ENCODE results near the gene SOX6. TPM values are rescaled to one million over a fixed set of nuclear protein-coding genes. Genes with fewer than 3 reads are reported as not detected.
"Not testable (repeated sequence)": the region's sequence is repeated elsewhere in the genome, so short reads cannot be mapped to it uniquely, and the experiment has no call there.

SOX6 gene
- total and polyA plus RNA-seq, 2 donors = 1.6 to 12.8 TPM

- no peak overlapping the region for H3K27ac ChIP-seq (ENCODE audit: low read depth)
- H3K4me3 ChIP-seq (ENCODE audit: low read depth, low read length) = no peak overlapping the region
- 93% methylated on average over 3 of the region's 3 CpGs for WGBS
- H3K36me3 ChIP-seq (ENCODE audit: insufficient read depth) = no peaks in the 10 kb centered on the region
- DNase-seq (ENCODE audit: extremely low spot score) = no peak
- no peaks in the 10 kb centered on the region for H3K4me1 ChIP-seq (ENCODE audit: insufficient read depth)
Observed at GRCh38 chr11:15929371-15929901, 426.9 kb downstream of the SOX6 start.

GRCh38 chr11:15927864-15928217 is 428.5 kb downstream of the SOX6 start:
- H3K36me3 ChIP-seq (ENCODE audit: insufficient read depth) = no peaks in the 10 kb centered on the region
- DNase-seq (ENCODE audit: extremely low spot score) = no peak

GRCh38 chr11:15927196-15927863 is 429.0 kb downstream of the SOX6 start:
- H3K27ac ChIP-seq (ENCODE audit: low read depth) = no peak overlapping the region
- H3K4me3 ChIP-seq (ENCODE audit: low read depth, low read length) = no peak overlapping the region
- no peaks in the 10 kb centered on the region for H3K4me1 ChIP-seq (ENCODE audit: insufficient read depth)
- no peak for DNase-seq (ENCODE audit: extremely low spot score)
- WGBS = 84% methylated on average over 5 of the region's 5 CpGs
- H3K36me3 ChIP-seq (ENCODE audit: insufficient read depth) = no peaks in the 10 kb centered on the region

More at GRCh38 chr11:15927864-15928217, 428.5 kb downstream of the SOX6 start:
- no peak overlapping the region for H3K4me3 ChIP-seq (ENCODE audit: low read depth, low read length)
- H3K4me1 ChIP-seq (ENCODE audit: insufficient read depth) = no peaks in the 10 kb centered on the region
- no peak overlapping the region for H3K27ac ChIP-seq (ENCODE audit: low read depth)

- no peak for DNase-seq (ENCODE audit: extremely low spot score)
- no peak overlapping the region for H3K27ac ChIP-seq (ENCODE audit: low read depth)
- H3K36me3 ChIP-seq (ENCODE audit: insufficient read depth) = no peaks in the 10 kb centered on the region
- H3K4me3 ChIP-seq (ENCODE audit: low read depth, low read length) = no peak overlapping the region
- H3K4me1 ChIP-seq (ENCODE audit: insufficient read depth) = no peaks in the 10 kb centered on the region
- 83% methylated on average over 2 of the region's 2 CpGs for WGBS
Observed at GRCh38 chr11:15926071-15926470, 430.3 kb downstream of the SOX6 start.

DNA sequence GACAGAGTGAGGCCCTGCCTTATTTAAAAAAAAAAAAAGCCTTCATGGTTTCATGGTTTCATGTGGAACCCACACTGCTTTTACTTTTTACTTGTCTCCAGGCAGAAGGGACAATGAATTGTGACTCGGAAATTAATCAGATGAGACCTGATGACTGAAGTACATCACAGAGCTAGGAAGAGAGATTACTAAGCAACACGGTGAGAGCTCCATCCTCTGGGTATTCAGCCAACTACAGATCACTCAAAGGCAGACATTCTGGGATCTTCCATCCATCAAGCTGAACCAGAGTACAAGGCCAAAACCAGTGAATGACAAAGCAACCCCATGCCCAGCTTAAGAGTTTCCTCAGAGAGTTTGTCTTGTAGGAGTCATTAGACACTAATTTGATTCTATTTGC is 433.2 kb downstream of the SOX6 start:
- Histone ChIP-seq H3K27ac (ENCODE audit: low read depth) (no peak overlapping the region), H3K4me3 (ENCODE audit: low read depth, low read length) (no peak overlapping the region), H3K36me3 (ENCODE audit: insufficient read depth) (no peaks in the 10 kb centered on the region), H3K4me1 (ENCODE audit: insufficient read depth) (no peaks in the 10 kb centered on the region)
- WGBS = 78% methylated on average over 2 of the region's 2 CpGs
- DNase-seq (ENCODE audit: extremely low spot score) = no peak

GRCh38 chr11:15922745-15923144 is 433.6 kb downstream of the SOX6 start:
- H3K27ac ChIP-seq (ENCODE audit: low read depth); H3K4me3 ChIP-seq (ENCODE audit: low read depth, low read length); H3K36me3 ChIP-seq (ENCODE audit: insufficient read depth); H3K4me1 ChIP-seq (ENCODE audit: insufficient read depth); DNase-seq (ENCODE audit: extremely low spot score): not testable (repeated sequence)
- WGBS = 96% methylated on average over 6 of the region's 6 CpGs

DNA sequence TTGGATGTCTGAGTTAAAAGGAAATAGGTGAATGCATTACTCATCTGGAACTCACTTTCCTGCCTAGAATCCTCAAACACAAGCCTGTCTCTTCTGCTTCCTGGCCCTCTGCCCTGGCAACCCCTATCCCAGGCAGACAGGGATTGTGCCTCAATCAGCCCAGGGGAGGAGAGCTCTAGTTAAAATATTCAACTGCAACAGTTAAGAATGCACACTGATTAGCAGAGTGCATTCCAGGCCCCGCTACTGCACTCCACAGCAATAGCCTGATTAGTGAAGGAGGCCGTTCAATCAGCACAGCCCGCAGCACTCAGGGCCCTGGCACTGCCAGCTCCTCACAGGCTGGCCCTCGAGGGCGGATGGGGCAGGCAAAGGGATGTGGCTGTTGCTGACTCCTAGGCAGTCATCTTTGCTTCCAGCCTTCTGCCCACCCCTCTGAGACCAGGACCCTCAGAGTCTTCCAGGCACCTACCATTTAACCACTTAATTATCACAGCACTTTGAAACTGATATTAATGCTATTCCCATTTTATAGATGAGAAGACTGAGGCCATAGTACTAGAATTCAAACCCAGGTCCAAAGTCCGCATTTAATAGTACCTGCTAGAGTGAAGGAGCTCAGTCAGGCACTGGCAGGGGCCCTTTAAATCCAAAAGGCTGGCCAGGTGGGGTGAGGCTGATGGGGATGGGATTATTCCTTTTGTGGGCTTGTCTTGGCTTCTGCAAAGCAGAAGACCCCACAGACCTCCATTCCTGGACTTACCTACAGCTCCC is 435.3 kb downstream of the SOX6 start:
- DNase-seq (ENCODE audit: extremely low spot score) = no peak
- Histone ChIP-seq H3K4me1 (ENCODE audit: insufficient read depth) (no peaks in the 10 kb centered on the region), H3K36me3 (ENCODE audit: insufficient read depth) (no peaks in the 10 kb centered on the region), H3K27ac (ENCODE audit: low read depth) (no peak overlapping the region), H3K4me3 (ENCODE audit: low read depth, low read length) (no peak overlapping the region)
- 83% methylated on average over 6 of the region's 6 CpGs for WGBS

DNA sequence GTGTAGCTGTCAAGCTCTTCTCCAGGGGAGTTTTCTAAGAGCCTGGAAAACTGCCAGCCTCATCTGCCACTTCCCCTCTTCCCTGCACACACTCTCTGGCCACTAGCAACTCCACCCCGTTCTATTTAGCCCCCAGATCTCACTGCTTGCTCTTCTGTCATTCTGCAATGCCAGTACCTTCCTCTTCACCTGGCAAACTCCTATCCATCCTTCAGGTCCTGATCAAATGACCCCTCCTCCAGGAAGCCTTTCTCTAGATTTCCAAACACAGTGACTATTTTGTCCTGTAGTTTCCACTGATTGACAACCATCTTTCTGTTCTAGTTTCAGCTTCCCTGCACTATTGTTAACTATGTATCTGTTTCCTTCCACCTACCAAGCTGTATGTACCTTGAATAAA is 437.7 kb downstream of the SOX6 start:
- 85% methylated on average over 1 of the region's 1 CpG for WGBS
- Histone ChIP-seq H3K36me3 (ENCODE audit: insufficient read depth) (no peaks in the 10 kb centered on the region), H3K27ac (ENCODE audit: low read depth) (no peak overlapping the region), H3K4me3 (ENCODE audit: low read depth, low read length) (no peak overlapping the region), H3K4me1 (ENCODE audit: insufficient read depth) (no peaks in the 10 kb centered on the region)
- no peak for DNase-seq (ENCODE audit: extremely low spot score)

DNA sequence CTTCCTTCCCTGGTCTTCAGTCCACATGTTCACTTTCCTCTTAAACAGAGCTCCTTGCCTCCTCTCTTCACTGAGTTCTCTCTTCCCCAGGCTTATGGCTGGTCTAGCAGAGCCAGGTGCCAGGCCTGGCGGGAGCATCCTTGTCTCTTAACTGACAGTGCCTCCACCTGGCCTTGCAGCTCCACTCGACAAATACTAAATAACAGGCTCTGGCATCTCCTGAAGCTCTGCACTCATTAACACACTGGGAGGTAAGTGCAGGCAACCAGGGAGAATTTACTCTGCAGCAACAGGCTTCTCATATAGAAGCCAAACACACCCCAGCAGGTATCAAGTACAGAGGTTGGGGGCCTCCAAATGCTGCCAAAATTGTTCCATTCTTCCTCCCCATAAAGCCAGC is 438.1 kb downstream of the SOX6 start:
- Histone ChIP-seq H3K27ac (ENCODE audit: low read depth) (no peak overlapping the region), H3K4me3 (ENCODE audit: low read depth, low read length) (no peak overlapping the region), H3K4me1 (ENCODE audit: insufficient read depth) (no peaks in the 10 kb centered on the region), H3K36me3 (ENCODE audit: insufficient read depth) (no peaks in the 10 kb centered on the region)
- 90% methylated on average over 2 of the region's 2 CpGs for WGBS
- no peak for DNase-seq (ENCODE audit: extremely low spot score)

Data from urinary bladder (tissue), 4 donors.